Peyer's patch (tissue), 4 donors: ENCODE results near the gene IFFO2. TPM values are rescaled to one million over a fixed set of nuclear protein-coding genes. Genes with fewer than 3 reads are reported as not detected.
A peak's percentile ranks its signal among the peaks of the same experiment; 100 is the strongest.

Experiments used
- DNase-seq, 3 donors: peaks; one replicate each; pipeline ENCODE4 v3.0.0-alpha.2; 2017 to 2019
- H3K27ac ChIP-seq, 4 donors: fragments of 200-600 bp; sonication (generic); one replicate each; pipeline ENCODE4 v1.5.1; 2016 to 2019
- H3K27me3 ChIP-seq, 2 donors: fragments of 200-600 bp; sonication (generic); one replicate each; pipeline ENCODE4 v1.5.1; 2019
- H3K36me3 ChIP-seq, 3 donors: fragments of 200-600 bp; sonication (generic); one replicate each; pipeline ENCODE4 v1.5.1; 2016 to 2019
- H3K4me1 ChIP-seq, 4 donors: fragments of 200-600 bp; sonication (generic); one replicate each; pipeline ENCODE4 v1.5.1; 2016 to 2019
- H3K4me3 ChIP-seq, 4 donors: fragments of 200-600 bp; sonication (generic); 1 replicate in 3 of 4; 2 replicates in 1 of 4; pipeline ENCODE4 v1.5.1; 2016 to 2019; ENCODE audit warnings: mild to moderate bottlenecking in 1 of 4
- H3K9me3 ChIP-seq, 4 donors: fragments of 200-600 bp; sonication (generic); one replicate each; pipeline ENCODE4 v1.5.1; 2016 to 2019; ENCODE audit warnings: mild to moderate bottlenecking in 1 of 4
- POLR2A ChIP-seq, 2 donors: fragments of 450-650 bp; IDR thresholded peaks; one replicate each; pipeline ENCODE4 v1.5.1; 2017; ENCODE audit warnings: antibody characterized with exemption in 2 of 2, mild to moderate bottlenecking in 2 of 2, moderate library complexity in 2 of 2
- total RNA-seq, 4 donors: library from RNA; depleted of rRNA; stranded (reverse); fragments of >200 nt; gene quantifications; one replicate each; pipeline ENCODE4 v1.1.0, GENCODE V29; 2016
- TF ChIP-seq, protein P1 (sequence below), 6 experiments: fragments of 450-650 bp in 4 of 6; fragments of 200-600 bp in 2 of 6; sonication (generic) in 1 of 6; IDR thresholded peaks; one replicate each; pipeline ENCODE4 v1.5.1; 2017 to 2019; ENCODE audit warnings: antibody characterized with exemption in 6 of 6, mild to moderate bottlenecking in 3 of 6, moderate library complexity in 1 of 6

The IFFO2 gene
- 10 to 100 TPM in 1 of 4 donors, 1 to 10 TPM in 3; 1.9 to 14.9 (median 3.8) TPM for total RNA-seq

DNA sequence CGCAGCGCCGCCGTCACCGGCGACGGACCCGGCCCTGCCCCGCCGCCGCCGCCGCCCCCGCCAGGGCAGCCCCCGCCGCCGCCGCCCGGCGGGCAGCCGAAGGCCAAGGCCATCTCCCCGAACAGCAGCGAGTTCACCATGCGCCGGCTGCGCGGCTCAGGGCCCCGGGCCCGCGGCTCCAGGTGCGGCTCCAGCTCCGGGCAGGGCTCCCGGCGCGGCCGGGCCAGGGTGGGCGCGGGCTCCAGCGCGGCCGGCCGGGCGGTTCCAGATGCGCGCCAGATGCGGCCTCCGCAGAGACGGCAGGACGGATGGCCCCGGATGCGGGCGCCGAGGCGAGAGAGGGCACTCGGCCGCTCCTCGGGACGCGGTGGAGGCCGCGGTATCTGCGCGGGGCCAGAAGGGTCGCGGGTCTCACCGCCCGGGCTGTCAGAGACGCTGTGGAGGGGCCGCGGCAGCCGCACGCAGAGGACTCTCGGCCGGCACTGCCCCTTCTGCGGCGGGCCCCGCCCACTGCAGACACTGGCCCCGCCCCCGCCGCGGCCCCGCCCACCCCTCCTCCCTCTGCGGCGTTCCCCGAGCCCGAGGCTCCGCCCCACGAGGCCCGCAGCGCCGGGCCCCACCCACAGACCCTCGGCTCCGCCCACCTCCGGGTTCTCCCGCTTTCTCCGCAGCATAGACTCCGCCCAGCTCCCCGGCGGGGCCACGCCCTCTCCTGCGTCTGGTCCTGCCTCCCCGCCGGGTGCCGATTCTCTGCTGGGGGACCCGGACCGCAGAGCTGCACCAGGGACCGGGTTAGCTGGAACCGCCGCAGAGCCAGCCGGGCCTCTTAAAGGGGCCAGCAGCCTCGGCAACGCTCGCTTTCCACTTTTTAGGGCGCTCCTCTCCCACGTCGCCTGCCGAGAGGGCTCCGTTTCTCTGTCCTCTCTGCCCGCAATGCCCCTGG lies at the start of gene IFFO2:
Gene IFFO2 (minus strand): TSS at position 484 of the 943 bp plus-strand sequence. CDS start 344 bp downstream, at position 140.
- peak; percentile 99 for DNase-seq
- TF ChIP-seq POLR2A (IDR thresholded peaks at IDR 0.05), result peak; percentile 59 to 65
- TF ChIP-seq, protein P1, sequence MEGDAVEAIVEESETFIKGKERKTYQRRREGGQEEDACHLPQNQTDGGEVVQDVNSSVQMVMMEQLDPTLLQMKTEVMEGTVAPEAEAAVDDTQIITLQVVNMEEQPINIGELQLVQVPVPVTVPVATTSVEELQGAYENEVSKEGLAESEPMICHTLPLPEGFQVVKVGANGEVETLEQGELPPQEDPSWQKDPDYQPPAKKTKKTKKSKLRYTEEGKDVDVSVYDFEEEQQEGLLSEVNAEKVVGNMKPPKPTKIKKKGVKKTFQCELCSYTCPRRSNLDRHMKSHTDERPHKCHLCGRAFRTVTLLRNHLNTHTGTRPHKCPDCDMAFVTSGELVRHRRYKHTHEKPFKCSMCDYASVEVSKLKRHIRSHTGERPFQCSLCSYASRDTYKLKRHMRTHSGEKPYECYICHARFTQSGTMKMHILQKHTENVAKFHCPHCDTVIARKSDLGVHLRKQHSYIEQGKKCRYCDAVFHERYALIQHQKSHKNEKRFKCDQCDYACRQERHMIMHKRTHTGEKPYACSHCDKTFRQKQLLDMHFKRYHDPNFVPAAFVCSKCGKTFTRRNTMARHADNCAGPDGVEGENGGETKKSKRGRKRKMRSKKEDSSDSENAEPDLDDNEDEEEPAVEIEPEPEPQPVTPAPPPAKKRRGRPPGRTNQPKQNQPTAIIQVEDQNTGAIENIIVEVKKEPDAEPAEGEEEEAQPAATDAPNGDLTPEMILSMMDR (IDR thresholded peaks at IDR 0.05), result no peak
- no peaks in the 10 kb centered on the region for H3K9me3 ChIP-seq
- H3K27ac ChIP-seq, result peak within 1 kb of the TSS; percentile 57 to 90 (median 84)
- H3K36me3 ChIP-seq, result no peaks in the 10 kb centered on the region
- H3K27me3 ChIP-seq, result no peaks in the 10 kb centered on the region
- peaks cover 0 to 34% (median 21%) of the 10 kb centered on the region in 4 donors for H3K4me1 ChIP-seq
- peak within 1 kb of the TSS; percentile 75 to 97 (median 90) for H3K4me3 ChIP-seq

DNA sequence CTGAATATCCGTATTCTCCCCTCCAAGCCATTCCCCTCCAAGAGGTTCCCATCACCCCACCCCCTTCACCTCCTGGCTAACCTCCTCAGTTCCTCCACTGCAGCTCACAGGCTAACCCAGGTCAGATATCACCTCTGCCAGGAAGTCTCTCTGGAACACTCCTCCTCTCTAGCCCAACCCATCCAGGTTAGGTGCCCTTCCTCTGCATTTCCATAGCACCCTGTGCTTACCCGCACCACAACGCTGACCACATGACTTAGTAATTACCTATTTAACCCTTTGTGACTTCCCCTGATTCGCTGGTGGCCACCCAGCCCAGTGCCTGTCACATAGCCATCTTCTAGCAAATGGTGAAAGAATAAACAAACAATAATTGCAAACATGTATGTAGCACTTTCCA lies 49.5 kb upstream of the IFFO2 start:
- Histone ChIP-seq H3K9me3 (peaks cover 0 to 2% (median 0%) of the 10 kb centered on the region in 4 donors), H3K36me3 (no peaks in the 10 kb centered on the region), H3K27me3 (no peaks in the 10 kb centered on the region), H3K4me1 (peaks cover 0 to 22% (median 6%) of the 10 kb centered on the region in 4 donors), H3K4me3 (no peak overlapping the region), H3K27ac (no peak overlapping the region)
- DNase-seq, result no peak
- no peak for TF ChIP-seq POLR2A (IDR thresholded peaks at IDR 0.05)

DNA sequence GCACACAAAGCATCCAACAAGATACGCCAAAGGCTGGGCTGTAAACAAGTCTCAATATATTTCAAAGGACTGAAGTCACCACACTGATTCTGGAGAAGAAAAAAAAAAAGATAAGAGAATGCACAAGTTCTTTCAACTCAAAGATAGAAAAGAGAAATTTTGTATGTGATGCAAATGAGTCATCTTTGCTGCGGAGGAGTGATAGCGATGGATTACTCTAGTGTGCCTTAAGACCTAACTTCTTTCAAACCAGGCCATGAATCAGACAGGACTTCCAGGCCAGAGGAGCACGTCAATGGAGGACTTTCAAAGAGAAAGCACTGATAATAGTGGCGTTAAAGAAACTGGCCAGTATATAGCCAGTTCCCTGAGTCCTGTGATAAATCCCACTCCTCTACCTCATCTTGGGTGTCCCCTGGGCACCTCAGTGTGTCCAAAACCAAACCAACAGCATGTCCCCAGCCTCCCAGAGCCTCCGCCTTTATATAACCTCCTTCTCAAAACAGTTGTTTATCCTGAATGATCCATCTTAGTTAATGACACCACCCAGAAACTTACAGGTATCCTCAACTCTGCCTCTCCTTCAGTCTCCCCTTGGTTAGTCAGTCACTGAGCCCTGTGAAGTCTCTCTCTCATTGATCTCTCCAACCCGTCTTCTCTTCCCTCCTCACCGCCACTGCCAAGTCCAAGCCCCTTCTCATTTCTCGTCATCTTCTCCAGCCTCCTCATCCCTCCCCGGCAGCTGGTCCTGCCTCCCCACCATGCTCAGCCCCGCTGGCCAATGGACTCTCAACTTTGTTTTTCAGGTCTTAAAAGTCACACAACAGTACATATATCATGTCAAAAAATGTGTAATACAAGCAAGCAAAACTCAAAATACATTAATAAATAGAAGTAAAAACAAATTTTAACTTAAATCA lies 47.2 kb upstream of the IFFO2 start:
- no peak for DNase-seq
- H3K9me3 ChIP-seq, result peaks cover 0 to 4% (median 0%) of the 10 kb centered on the region in 4 donors
- H3K36me3 ChIP-seq, result no peaks in the 10 kb centered on the region
- no peaks in the 10 kb centered on the region for H3K27me3 ChIP-seq
- no peak overlapping the region for H3K4me3 ChIP-seq
- peaks cover 0 to 8% (median 0%) of the 10 kb centered on the region in 4 donors for H3K4me1 ChIP-seq
- no peak overlapping the region for H3K27ac ChIP-seq
- no peak for TF ChIP-seq POLR2A (IDR thresholded peaks at IDR 0.05)
- TF ChIP-seq, protein P1 (IDR thresholded peaks at IDR 0.05), result no peak

DNA sequence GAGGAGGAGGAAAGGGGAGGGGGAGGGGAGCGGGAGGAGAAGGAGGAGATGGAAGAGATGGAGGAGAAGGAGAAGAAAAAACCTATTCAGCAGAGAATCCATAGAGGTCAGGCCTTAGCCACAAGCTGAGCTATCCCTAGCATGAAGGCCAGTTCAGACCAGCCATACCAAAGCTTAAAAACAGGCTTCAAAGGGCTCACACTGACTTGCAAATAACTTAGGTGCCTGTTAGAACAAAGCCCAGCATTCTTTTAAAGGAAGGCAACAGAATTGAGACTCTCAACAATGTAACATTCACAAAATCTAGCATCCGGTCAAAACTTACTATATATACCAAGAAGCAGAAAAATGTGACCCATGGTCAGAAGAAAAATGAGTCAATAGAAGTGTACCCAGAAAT lies 43.6 kb upstream of the IFFO2 start:
- DNase-seq, result no peak

DNA sequence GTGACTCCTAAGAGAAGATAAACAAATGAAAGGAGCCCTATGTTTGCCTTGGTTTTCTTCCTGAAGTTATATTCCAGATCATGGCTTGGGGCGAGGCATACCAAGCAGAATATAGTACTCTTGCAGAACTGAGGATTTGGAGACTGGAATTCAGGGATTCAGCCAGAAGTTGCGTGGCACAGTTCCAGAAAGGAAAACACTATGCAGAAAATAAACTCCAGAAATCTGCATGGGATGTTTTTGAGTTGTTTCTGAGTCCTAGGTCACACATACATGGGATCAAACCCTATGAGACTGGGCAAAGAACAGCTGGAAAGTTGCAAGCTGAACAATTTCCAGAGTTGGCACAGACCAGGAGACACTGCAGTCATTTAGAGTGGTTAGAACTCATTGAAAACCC lies 42.9 kb upstream of the IFFO2 start:
- DNase-seq, result no peak
- no peaks in the 10 kb centered on the region for H3K36me3 ChIP-seq

More for the DNA sequence above, 43.6 kb upstream of the IFFO2 start:
- Histone ChIP-seq H3K27ac (no peak overlapping the region), H3K4me3 (no peak overlapping the region), H3K27me3 (no peaks in the 10 kb centered on the region), H3K36me3 (no peaks in the 10 kb centered on the region), H3K9me3 (peaks cover 0 to 4% (median 0%) of the 10 kb centered on the region in 4 donors), H3K4me1 (no peaks in the 10 kb centered on the region)
- TF ChIP-seq POLR2A (IDR thresholded peaks at IDR 0.05), result no peak
- TF ChIP-seq, protein P1 (IDR thresholded peaks at IDR 0.05), result no peak

More for the DNA sequence above, 42.9 kb upstream of the IFFO2 start:
- no peak for TF ChIP-seq POLR2A (IDR thresholded peaks at IDR 0.05)
- TF ChIP-seq, protein P1 (IDR thresholded peaks at IDR 0.05), result no peak
- Histone ChIP-seq H3K4me3 (no peak overlapping the region), H3K27me3 (no peaks in the 10 kb centered on the region), H3K27ac (no peak overlapping the region), H3K4me1 (no peaks in the 10 kb centered on the region), H3K9me3 (peaks cover 0 to 4% (median 0%) of the 10 kb centered on the region in 4 donors)
